ENCODE results near the gene MAP1LC3B2. TPM values are rescaled to one million over a fixed set of nuclear protein-coding genes. Genes with fewer than 3 reads are reported as not detected.

MAP1LC3B2 gene
- 5.5 TPM for polyA plus RNA-seq (ENCODE audit: insufficient read length)

DNA sequence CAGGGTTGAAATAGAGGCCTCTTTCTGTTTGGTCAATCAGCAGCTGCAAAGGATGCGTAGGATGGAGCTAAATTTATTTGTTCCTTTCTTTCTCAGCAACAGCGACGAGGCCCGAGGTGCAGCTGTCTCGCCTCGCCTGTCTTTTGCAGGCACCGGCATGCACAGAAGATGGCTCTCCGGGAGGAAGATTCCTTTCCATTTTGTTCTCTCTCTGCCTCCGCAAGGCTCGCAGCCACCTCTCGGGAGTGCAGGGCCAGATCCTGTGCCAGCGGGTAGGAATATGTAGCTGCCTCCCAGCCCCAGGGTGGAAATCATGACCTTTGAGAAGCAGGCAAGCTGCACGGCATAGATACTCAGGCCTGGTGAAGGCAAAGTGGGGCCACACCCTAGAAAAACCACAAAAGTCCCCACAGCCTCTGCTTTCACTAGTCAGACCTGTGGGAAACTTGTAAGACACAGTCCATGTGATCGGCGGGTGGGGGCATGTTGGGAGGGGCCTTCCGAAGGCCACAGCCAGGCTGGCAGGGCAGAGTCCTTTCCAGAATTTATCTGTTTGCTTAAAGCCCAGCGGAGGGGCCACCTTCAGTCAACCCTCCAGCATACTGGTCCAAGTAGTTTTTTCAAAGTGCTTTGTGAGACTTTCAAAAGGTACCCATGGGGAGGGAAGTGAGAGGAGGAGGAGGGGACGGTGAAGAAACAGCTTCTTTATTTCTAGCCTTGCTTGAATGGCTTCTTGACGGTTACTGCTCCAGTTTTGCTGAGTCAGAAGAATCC is at the start of gene MAP1LC3B2:
MAP1LC3B2 (plus strand) TSS at position 220 of the 774 bp plus-strand sequence. CDS start 16,562 bp downstream, outside the sequence.
- DNase-seq, result no peak

DNA sequence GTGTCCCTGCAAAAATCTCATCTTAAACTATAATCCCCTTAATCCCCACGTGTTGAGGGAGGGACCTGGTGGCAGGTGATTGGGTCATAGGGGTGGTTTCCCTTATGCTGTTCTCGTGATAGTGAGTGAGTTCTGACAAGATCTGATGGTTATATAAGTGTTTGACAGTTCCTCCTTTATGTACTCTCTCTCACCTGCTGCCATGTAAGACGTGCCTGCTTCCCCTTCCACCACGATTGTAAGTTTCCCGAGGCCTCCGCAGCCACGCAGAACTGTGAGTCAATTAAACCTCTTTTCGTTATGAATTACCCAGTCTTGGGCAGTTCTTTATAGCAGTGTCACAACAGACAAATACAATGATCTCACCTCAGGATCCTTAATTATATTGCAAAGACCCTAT is 45.2 kb upstream of the MAP1LC3B2 start:
- DNase-seq, result no peak

DNA sequence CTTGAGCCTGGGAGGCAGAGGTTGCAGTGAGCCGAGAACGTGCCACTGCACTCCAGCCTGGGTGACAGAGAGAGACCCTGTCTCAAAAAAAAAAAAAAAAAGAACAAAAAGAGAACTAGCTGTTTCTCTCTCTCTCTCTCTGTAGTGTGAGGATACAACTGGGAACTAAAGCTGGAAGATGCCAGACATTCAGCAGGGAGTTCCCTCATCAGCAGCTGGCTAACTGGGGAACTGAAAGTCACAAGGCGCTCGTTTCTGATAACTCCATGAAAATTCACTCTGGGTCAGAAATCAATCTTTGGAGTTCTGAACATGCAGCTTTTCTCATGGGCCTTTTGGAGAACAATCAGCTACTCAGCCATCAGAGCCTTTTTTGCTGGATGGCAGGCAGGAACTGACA is 43.5 kb upstream of the MAP1LC3B2 start:
- DNase-seq, result no peak

DNA sequence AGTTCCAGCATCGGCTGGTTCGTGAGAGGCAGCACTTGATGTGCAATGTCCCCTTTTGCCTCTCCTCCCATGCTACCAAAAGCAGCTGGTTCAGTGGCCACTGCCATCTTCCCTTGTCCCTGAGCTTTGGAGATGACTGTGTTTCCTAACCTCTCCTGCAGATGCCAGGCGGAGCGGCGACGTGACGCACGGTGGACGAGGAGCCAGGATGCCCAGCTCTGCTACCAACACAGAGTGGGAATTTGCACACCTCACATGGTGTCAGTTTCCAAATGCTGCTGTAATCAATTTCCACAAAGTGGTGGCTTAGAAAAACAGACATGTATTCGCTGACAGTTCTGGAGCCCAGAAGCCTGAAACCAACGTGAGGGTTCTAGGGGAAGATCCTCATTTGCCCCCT is 42.5 kb upstream of the MAP1LC3B2 start:
- no peak for DNase-seq

DNA sequence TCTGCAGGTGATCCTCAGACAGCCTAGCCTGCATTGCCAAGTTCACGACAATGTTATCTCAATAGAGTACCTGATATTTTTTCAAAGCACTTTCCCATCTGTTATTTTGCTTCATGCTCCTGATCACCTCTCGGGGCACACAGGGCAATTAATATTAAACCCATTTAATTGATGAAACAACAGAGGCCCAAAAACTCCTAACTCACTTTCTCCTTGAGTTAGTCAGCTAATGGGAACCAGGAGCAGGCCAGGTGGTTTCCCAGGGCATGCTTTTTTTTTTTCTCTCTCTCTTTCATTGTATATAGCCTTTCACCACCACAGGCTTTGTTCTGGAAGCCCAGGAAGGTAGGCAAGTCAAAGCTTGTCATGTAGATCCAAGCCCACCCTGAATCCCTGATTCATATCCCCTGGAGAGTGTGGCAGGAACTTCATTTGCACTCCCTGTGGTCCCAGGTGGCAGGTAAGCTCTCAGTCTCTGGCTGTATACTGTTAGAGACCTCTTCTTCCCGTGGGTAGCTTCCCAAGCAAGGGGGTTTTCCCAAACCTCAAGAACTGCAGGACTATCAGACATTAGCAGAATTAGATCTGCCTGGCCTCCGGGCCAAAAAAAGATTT is 41.6 kb upstream of the MAP1LC3B2 start:
- no peak for DNase-seq

DNA sequence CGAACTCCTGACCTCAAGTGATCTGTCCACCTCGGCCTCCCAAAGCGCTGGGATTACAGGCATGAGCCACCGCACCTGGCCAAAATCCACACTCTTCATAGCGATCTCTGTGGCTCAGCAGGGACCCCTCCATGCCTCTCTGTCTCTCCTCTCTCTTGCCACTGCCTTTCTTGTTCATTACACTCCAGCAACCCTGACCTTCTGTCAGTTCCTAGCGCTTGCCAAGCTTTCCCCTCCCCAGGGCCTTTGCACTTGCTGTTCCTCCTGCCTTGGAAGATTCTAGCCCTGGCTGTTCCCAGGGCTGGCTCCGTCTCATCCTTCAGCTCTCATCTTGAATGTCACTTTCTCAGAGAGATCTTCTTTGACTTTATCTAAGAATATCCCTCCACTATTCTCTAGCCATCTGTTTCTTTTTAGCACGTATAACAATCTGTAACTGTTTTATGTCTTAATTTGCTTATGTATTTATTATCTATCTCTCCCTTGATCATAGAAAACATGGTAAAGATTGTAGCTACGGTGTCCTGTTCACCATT is 38.9 kb upstream of the MAP1LC3B2 start:
- DNase-seq, result no peak

DNA sequence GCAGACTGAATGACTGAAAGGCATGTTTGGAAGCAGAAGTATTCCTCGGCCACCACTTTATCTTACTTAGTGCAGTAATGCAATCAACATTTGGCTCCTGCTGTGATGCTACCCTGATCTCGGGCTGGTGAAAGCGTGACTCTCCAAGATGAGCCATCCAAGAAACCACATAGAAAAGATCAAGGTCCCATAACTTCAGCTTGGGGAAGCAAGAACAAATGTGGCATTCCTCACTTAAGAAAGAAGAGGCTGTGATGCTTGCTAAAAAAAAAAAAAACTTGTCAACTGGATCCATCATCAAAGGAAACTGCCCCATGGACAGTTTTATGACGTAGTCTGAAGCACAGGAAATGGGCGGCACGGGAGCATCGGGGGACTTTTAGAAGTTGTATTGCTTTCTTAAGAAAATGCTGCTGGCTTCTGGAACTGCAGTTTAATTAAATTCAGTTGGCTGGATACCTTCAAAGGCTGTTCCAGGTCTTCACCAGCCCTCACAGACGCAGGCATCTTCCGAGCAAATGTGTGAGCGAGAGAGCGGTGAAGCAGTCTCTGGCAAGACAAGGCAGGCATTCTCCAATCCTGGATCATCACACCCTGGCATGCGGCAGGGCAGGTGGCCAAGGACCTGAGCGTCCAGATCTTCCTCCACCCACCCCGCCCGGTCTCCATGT is 38.2 kb upstream of the MAP1LC3B2 start:
- DNase-seq, result no peak

DNA sequence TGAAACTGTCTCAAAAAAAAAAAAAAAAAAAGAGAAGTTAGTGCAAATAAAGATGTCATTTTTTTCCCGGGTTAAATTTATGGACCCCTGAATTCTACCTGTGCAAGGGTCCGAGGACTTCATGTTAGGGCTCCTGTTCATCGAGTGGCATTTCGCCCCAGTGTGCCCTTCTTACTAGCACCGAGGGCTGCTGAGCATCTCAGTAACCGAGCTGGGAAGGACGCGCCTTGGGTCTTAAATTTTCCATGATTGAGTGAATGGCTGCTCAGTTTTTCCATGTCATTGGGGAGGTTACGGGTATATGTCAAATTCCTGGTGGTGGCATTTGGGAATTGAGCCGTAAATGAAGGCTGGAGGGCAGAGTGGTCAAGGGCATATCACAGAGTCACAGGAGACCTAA is 34.9 kb upstream of the MAP1LC3B2 start:
- no peak for DNase-seq

DNA sequence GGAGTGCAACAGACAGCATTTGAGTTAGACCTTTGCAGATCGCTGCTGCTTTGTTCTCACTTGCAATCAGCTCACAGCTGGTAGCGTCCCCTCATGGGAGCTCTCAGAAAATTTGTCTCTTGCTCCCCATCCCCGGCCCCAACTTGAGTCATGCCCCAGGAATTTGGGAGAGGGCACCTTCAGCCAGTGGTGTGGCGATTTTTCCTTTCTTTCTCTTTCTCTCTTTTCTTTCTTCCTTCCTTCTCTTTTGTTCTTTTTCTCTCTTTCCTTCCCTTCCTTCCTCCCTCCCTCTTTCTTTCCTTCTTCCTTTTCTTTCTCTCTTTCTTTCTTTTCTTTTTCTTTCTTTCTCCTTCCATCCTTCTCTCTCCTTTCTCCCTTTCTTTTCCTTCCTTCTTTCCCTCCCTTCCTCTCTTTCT is 34.2 kb upstream of the MAP1LC3B2 start:
- no peak for DNase-seq

DNA sequence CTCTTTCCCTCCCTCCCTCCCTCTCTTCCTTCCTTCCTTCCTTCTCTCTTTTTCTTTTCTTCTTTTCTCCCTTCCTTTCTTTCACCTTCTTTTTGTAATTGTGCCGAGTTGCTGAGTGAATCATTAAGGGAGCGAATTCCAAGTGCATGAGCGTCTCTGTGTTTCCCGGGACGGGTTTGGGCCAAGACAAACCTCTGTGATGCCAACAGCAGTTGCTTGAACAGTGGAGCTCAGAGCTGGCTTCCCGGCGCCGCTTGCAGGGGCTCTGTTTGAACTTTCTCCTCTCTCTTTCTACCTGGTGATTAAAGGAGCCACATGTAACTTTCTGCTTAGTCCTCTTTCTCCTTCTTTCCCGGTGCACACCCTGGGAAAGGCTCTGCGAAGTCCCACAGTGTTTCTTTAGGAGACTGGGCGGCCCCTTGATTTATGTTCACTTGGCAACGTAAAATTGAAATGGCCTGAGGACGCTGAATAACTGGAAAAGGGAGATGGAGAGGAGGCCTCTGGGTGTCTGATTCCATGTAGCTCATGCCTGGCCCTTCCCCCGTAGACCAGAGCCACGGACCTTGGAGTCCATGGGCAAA is 33.7 kb upstream of the MAP1LC3B2 start:
- peak; percentile 82 for DNase-seq

DNA sequence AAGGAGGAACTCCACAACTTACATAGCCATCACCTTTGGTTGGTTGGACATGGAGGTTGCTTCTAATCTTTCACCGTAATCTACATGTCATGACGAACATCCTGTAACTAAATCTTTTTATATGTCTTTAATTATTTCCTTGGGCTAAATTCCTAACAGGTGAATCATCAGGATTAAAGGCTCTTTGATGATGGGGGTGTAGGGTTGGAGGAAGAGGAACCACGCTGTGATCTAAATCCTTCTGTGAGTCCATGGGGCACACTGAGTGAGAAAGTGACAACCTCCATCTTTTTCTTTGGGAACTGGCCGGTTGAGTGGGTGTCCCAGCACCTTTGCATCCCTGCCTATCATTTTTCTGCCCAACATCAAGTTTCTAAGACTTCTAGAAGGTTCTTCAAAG is 31.1 kb upstream of the MAP1LC3B2 start:
- no peak for DNase-seq

DNA sequence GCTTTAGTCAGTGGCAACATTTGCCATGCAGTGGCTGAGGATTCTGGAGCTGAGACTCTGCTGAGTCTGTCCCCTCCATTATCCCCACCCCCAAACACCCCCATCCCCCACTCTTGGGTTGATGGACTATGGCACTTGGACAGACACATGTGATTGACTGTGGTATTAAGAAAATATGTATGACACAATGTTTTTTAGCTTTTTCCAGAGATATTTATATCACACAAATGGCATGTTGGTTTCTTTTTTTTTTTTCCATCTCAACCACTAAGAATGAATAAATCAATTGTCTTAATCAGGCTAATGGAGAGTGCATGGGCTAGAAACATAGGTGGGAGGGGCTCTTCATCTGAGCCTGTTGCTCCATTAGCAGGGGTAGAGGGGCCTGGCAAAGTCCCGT is 30.7 kb upstream of the MAP1LC3B2 start:
- DNase-seq, result no peak

DNA sequence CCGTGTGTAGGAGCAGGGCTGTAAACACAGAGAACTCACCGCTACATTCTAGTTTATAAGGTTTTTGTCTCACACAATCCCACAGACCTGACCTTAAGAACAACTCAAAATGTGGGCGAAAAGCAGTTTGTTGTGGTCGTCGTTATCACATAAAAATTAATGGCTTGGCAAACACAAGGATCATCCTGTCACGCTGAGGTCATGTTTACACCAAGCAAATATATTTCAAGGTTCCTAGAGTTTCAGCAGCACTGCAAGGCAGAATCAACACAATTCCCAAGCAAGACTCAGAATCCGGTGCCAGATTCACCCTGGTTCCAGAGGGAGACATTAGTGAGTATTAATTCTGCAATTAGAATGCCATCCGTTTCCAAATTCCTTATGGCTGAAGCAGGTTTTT is 30.1 kb upstream of the MAP1LC3B2 start:
- no peak for DNase-seq

DNA sequence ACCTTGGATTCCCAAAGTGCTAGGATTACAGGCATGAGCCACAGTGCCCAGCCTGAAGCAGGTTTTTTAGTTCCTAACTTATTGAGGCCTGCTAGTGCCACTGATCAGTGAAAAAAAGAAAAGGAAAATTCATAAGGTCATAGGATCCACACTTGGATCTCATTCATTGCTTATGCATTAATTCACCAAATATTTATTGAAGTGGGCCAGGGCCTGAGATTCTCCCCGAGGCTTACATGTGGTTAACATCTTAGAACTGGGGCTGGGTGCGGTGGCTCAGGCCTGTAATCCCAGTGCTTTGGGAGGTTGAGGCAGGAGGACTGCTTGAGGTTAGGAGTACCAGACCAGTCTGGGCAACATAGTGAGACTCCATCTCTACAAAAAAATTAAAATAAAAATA is 29.5 kb upstream of the MAP1LC3B2 start:
- DNase-seq, result no peak

DNA sequence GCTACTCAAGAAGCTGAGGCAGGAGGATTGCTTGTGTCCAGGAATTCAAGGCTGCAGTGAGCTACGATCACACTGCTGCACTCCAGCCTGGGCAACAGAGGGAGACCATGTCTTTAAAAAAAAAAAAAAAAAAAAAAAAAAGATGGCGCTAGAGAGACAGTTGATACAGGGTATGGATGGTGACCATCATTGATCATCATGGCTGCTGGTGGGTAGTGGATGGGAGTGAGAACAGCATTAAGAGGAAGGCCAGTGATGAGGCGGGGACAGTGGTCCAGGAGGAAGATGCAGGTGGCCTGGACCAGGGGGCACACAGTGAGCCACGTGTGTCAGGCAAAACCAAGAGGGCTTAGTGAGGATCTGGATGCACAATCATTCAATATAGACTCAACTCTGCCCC is 26.8 kb upstream of the MAP1LC3B2 start:
- DNase-seq, result no peak

DNA sequence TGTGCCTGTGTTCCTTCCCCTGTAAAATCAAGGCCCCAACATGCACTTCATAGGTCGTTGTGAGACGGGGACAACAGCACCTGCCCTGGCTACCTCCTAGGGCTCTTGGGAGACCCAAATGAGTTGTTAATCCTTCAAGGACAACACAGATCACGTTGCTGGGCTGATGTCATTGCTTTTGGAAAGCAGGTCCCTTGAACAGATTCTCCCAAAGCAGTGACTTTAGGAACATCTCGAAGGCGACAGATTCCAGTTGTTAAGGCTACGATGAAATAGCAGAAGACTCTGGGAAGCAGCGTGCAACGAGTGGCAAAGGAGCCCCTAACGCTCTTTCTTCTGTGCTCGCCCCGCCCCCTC is 26.2 kb upstream of the MAP1LC3B2 start:
- no peak for DNase-seq

DNA sequence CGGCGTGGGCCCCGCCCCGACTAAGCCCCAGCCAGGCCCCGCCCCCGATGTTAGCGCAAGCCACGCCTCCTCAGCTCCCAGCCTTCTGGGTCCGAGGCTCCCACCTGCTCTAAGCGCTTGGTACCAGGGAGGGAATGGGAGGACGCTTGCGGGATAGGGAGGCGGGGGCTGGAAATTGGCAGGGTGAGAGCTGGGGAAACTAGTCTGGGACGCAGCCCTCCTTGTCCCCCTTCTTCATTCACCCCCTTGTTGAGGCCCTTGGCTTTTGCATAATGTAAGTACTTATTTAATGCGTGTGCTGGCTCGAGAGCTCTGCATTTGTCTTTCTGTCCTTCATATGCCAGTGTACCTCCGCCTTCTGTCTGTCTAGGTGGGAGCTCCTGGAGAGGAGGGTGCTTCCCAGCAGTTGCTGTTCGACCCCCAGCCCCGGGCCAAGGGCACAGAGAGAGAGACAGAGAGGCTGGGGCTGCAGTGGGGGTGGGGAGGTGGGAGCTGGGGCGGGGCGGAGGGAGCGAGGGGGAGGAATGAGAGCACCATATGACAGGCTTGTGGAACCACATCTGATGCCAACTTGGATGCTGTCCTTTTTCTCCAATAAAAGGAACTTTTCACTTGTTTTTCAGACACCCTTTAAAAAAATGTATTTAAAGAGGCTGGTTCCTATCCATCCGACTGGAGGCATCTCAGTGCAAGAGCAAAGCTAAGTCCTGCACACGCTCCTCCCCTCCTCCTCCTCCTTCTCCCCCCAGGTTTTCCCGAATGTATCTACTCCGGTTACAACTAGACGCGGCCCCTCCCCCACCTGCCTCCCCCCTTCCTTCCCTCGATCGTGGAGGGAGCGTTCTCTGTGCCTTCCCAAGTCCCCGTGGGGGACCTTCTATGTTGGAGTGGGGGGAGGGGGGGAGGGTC is 25.6 kb upstream of the MAP1LC3B2 start:
- peak; percentile 88 for DNase-seq

DNA sequence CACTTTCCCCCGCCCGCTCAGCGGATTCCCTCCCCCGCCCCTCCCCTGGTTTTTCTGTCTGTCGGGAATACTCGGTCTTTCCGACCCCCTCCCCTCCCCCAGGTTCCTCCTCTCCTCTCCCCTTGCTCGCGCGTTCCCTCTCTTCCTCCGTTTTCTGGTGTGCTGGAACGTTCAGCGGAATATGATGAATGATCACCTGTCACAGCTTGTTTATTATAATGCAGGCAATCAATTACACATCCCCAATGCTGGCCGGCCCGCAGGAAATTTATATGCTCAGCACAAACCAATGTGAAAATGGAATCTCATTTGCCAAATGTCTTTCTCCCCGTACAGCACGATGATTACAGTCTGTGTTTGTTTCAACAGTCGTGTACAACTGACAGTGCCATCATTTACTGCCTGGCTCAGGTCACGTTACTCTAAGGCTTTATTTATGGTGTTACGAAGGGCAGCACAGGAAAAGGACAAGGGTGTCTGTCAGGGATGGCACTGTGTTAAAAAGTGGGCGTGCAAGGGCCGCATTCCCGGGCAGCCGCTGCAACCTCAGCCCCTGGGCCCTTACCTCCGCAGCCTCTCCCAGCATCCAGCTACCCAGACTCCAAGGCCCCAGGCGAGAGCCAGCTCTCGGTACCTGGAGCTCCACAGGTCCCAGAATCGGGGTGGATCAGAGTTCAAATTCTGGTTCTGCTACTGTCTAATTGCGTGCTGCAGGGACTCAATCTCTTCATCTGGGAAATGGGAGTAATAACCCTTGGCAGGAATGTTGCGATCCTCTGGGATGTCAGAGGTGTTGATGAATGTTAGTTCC is 24.7 kb upstream of the MAP1LC3B2 start:
- peak; percentile 79 for DNase-seq

DNA sequence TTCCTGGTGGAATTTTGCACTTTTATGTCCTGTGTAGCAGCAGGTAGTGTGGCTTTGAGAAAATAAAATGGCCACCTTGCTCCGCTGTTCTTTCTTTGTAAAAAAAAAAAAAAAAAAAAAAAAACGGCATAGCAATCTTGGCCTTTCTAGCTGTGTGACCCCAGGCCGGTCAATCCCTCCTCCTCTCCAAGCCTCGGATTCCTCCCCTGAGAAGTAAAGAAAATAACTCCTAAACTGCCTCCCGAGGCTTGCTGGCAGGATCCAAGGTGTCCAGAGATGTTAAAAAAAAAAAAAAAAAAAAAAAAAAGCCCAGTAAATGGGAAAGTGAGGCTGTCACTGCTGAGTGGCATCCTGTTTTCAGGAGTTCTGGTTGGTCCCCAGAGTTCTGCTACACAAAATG is 23.9 kb upstream of the MAP1LC3B2 start:
- DNase-seq, result no peak

DNA sequence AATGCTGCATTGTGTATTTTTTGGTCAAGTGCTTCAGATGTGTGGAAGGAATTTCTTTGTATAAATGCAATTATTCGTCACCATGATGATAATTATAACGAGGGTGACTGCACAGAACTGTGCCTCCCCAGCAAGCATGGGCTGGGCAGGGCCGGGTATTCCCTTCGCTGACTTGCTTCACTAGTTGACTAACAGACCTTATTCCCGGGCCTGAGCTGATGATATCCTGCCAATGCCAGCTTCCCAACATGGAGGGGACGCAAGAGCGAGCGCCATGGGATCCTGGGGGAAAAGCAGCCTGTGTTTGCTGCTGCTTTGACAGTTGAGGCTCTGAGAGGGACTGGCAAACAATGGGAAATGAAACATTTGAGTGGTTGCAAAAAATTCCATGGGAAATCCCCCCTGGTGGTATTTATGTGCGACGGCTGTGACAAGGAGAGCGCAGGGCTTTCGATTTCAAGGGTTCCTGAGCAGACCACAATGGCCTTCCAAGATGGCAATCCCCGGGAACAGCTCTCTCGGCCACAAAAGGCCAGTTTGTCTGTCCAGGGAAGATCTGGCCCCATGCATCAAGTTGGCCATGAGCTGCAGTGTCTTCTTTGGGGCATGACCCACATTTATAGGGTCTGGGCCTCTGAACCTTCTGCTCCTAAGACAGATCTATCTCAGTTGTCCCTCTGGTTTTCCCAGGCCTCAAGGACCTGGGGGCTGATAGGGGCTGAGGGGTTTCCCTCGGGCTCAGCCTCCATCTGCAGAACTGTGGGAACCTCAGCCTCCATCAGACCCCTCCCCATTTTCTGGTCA is 21.9 kb upstream of the MAP1LC3B2 start:
- no peak for DNase-seq
